Lower leg skin (tissue), 4 donors: ENCODE data around the gene INSM2. TPM values are rescaled to one million over a fixed set of nuclear protein-coding genes. Genes with fewer than 3 reads are reported as not detected.

Experiments
- DNase-seq, 2 donors: peaks; one replicate each; pipeline ENCODE4 v3.0.0-alpha.2; 2019; ENCODE audit warnings: low spot score in 2 of 2
- H3K4me3 ChIP-seq: fragments of 200-600 bp; sonication (generic); 2 replicates; pipeline ENCODE4 v1.5.1; 2017; ENCODE audit warnings: mild to moderate bottlenecking, low read depth; ENCODE audit not compliant: poor library complexity, severe bottlenecking
- CTCF ChIP-seq, 3 donors: fragments of 450-650 bp; IDR thresholded peaks; one replicate each; pipeline ENCODE4 v1.5.1; 2016; ENCODE audit warnings: antibody characterized with exemption in 3 of 3, mild to moderate bottlenecking in 3 of 3, moderate library complexity in 2 of 3
- POLR2A ChIP-seq, 2 donors: fragments of 450-650 bp; IDR thresholded peaks; one replicate each; pipeline ENCODE4 v1.6.1; 2016 to 2017; ENCODE audit warnings: antibody characterized with exemption in 2 of 2, mild to moderate bottlenecking in 1 of 2, moderate library complexity in 1 of 2
- intact Hi-C: fragments of 100-400 bp; cut with DNase I; formaldehyde crosslinking; loops from one replicate; pipeline ENCODE4 v1.15.0; 2023; ENCODE audit warnings: low total_unique reads
- total RNA-seq, 4 donors: library from RNA; depleted of rRNA; stranded (reverse); fragments of >200 nt; gene quantifications; one replicate each; pipeline ENCODE4 v1.1.0, GENCODE V29; 2016

Gene INSM2
- total RNA-seq, 4 donors from 2014 or later, result not detected

DNA sequence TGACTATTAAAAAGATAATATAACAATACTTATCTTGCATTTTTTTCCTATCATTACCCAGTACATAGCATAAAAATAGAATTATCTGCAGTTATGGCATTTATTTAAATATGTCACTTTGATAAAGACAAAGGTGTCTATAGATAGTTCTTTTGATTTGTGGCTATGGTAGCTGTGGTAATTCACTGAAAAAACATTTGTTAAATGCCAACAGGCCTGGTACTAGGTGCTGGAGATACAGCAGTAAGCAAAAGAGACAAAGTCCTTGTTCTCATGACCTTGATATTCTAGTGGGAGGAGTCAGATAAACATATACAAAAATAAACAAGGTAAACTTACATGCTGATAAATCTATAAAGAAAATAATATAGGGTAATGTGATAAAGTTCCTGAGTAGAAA lies 44.7 kb downstream of the INSM2 start:
- intact Hi-C loops, result no loop called here
- no peak for DNase-seq
- TF ChIP-seq CTCF (IDR thresholded peaks at IDR 0.05) (no peak), POLR2A (IDR thresholded peaks at IDR 0.05) (no peak)

More for the DNA sequence above, 44.7 kb downstream of the INSM2 start:
- H3K4me3 ChIP-seq, result no peak overlapping the region

Other genes starting within 250 kb of the INSM2 start
- 100 to 1,000 TPM in 2 of 4 donors, 10 to 100 TPM in 2; 62.7 to 175 (median 102) TPM for gene PSMA6, start 241.8 kb upstream of the INSM2 start, total RNA-seq
- 100 to 1,000 TPM; 431 to 923 (median 565) TPM for gene NFKBIA, start 129.4 kb upstream of the INSM2 start, total RNA-seq